Iris pigment epithelial cell (primary cell): Measurements from ENCODE around the gene BCL11B.
"Not testable (repeated sequence)": the region's sequence is repeated elsewhere in the genome, so short reads cannot be mapped to it uniquely, and the experiment has no call there.

Source experiments
- DNase-seq: peaks from one replicate; pipeline ENCODE4 v3.0.0-alpha.2; 2011; ENCODE audit warnings: low read depth

The BCL11B gene

GRCh38 chr14:99199846-99200653, 71.9 kb downstream of the BCL11B start:
- DNase-seq = no peak

- DNase-seq = no peak
Measured at GRCh38 chr14:99198746-99199502, 73.1 kb downstream of the BCL11B start.

GRCh38 chr14:99196310-99196650, 75.7 kb downstream of the BCL11B start:
- no peak for DNase-seq

- peak; percentile 2 for DNase-seq
Measured at GRCh38 chr14:99195602-99196309, 76.2 kb downstream of the BCL11B start.

- no peak for DNase-seq
Measured at GRCh38 chr14:99194736-99195135, 77.3 kb downstream of the BCL11B start.

- no peak for DNase-seq
Measured at GRCh38 chr14:99194136-99194535, 77.9 kb downstream of the BCL11B start.

GRCh38 chr14:99192830-99193229, 79.2 kb downstream of the BCL11B start:
- no peak for DNase-seq

GRCh38 chr14:99192028-99192621, 79.9 kb downstream of the BCL11B start:
- DNase-seq = peak; percentile 71

- DNase-seq = no peak
Measured at GRCh38 chr14:99191395-99192027, 80.5 kb downstream of the BCL11B start.

GRCh38 chr14:99190696-99191394, 81.2 kb downstream of the BCL11B start:
- no peak for DNase-seq

- no peak for DNase-seq
Measured at GRCh38 chr14:99189201-99189801, 82.7 kb downstream of the BCL11B start.

GRCh38 chr14:99188731-99189191, 83.2 kb downstream of the BCL11B start:
- no peak for DNase-seq

- no peak for DNase-seq
Measured at GRCh38 chr14:99187858-99188257, 84.1 kb downstream of the BCL11B start.

GRCh38 chr14:99186956-99187690, 84.9 kb downstream of the BCL11B start:
- DNase-seq = no peak

- DNase-seq = not testable (repeated sequence)
Measured at GRCh38 chr14:99186336-99186735, 85.7 kb downstream of the BCL11B start.

- no peak for DNase-seq
Measured at GRCh38 chr14:99185436-99186068, 86.4 kb downstream of the BCL11B start.

- no peak for DNase-seq
Measured at GRCh38 chr14:99183716-99184115, 88.3 kb downstream of the BCL11B start.

- no peak for DNase-seq
Measured at GRCh38 chr14:99183311-99183710, 88.7 kb downstream of the BCL11B start.

- DNase-seq = no peak
Measured at GRCh38 chr14:99182548-99183250, 89.3 kb downstream of the BCL11B start.
